ENCODE measurements around the gene ACTL9. TPM values are rescaled to one million over a fixed set of nuclear protein-coding genes. Genes with fewer than 3 reads are reported as not detected.

Gene ACTL9
- not detected for total RNA-seq

- TF ChIP-seq, protein P1, sequence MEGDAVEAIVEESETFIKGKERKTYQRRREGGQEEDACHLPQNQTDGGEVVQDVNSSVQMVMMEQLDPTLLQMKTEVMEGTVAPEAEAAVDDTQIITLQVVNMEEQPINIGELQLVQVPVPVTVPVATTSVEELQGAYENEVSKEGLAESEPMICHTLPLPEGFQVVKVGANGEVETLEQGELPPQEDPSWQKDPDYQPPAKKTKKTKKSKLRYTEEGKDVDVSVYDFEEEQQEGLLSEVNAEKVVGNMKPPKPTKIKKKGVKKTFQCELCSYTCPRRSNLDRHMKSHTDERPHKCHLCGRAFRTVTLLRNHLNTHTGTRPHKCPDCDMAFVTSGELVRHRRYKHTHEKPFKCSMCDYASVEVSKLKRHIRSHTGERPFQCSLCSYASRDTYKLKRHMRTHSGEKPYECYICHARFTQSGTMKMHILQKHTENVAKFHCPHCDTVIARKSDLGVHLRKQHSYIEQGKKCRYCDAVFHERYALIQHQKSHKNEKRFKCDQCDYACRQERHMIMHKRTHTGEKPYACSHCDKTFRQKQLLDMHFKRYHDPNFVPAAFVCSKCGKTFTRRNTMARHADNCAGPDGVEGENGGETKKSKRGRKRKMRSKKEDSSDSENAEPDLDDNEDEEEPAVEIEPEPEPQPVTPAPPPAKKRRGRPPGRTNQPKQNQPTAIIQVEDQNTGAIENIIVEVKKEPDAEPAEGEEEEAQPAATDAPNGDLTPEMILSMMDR (IDR thresholded peaks at IDR 0.05; ENCODE audit: low read depth): no peak
Observed at GRCh38 chr19:8698433-8699063, at the start of gene ACTL9. Gene ACTL9 (minus strand): TSS chr19:8698795. CDS start chr19:8698701, 94 bp downstream.

DNA sequence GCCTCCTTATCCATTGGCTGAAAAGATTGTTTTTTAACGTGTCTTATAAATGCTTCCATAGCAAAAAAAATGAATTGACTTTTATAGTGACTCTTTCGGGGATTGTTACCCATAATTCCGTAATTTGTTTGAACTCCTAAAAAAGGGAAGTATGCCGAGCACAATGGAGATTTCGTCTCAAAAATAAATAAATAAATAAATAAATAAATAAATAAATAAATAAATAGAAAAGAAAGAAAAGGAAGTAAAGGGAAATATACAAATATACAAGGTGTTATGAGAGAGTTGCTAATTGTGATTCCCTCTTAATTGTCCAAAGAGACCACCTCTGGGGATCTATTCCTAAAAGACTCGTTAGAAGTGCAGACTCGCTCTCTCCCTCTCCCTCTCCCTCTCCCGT, 39.8 kb upstream of the ACTL9 start:
- TF ChIP-seq, protein P1 (IDR thresholded peaks at IDR 0.05; ENCODE audit: low read depth): no peak

- TF ChIP-seq, protein P1 (IDR thresholded peaks at IDR 0.05; ENCODE audit: low read depth): no peak
Observed at GRCh38 chr19:8731428-8732169, 33.0 kb upstream of the ACTL9 start.

DNA sequence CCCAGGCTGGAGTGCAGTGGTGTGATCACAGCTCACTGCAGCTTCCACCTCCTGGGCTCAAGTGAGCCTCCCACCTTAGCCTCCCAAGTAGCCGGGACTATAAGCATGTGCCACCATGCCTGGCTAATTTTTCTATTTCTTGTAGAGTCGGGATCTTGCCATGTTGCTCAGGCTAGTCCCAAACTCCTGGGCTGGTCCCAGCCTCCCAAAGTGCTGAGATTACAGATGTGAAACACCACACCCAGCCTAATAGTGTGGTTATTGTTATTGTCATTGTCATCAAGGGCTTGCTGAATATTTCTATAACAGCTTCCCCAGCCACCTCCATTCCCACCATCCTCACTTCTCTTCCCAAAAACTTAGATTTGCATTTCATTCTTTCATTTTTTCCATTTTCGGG, 25.7 kb upstream of the ACTL9 start:
- TF ChIP-seq, protein P1 (IDR thresholded peaks at IDR 0.05; ENCODE audit: low read depth): no peak

DNA sequence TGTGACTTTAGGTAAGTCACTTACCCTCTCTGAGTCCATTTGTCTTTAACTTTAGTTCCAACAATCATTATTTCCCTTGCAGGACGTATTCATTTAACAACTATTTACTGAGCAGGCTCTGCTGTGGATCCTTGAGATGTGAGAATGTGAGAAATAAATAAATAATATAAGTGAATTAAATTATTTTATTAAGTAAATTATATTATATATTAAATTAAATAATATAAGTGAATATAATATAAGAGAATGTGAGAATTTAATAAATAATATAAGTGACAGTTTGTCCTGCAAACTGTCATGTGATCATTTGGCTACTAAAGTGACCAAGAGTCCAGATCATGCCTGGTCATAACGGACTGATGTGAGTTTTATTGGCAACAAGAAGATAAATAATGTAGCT, 23.4 kb upstream of the ACTL9 start:
- TF ChIP-seq, protein P1 (IDR thresholded peaks at IDR 0.05; ENCODE audit: low read depth): no peak

- TF ChIP-seq, protein P1 (IDR thresholded peaks at IDR 0.05; ENCODE audit: low read depth): no peak
Observed at GRCh38 chr19:8721334-8721733, 22.7 kb upstream of the ACTL9 start, which contains the start of gene OR2Z1. Gene OR2Z1 (plus strand): TSS chr19:8721634. CDS start chr19:8731029, 9,395 bp downstream.

GRCh38 chr19:8705742-8706141, 7.1 kb upstream of the ACTL9 start:
- TF ChIP-seq, protein P1 (IDR thresholded peaks at IDR 0.05; ENCODE audit: low read depth): no peak
